Thymus (tissue), 11 donors: ENCODE measurements around the gene CPA5. TPM values are rescaled to one million over a fixed set of nuclear protein-coding genes. Genes with fewer than 3 reads are reported as not detected.

Experiments used
- DNase-seq, 9 donors: peaks; one replicate each; pipeline ENCODE4 v3.0.0-alpha.2; 2013; ENCODE audit warnings: low spot score in 9 of 9, low read depth in 6 of 9, missing footprints in 1 of 9
- H3K27ac ChIP-seq, 2 donors: one replicate each; pipeline ENCODE4 v1.5.1; 2013; ENCODE audit warnings: control low read depth in 1 of 2, low read depth in 1 of 2, low read length in 1 of 2, mild to moderate bottlenecking in 1 of 2, moderate library complexity in 1 of 2
- H3K27me3 ChIP-seq, 2 donors: one replicate each; pipeline ENCODE4 v1.5.1; 2013; ENCODE audit warnings: low read length in 1 of 2; ENCODE audit not compliant: control insufficient read depth in 2 of 2, insufficient read depth in 1 of 2
- H3K36me3 ChIP-seq, 2 donors: one replicate each; pipeline ENCODE4 v1.5.1; 2013; ENCODE audit warnings: low read length in 1 of 2, mild to moderate bottlenecking in 1 of 2, moderate library complexity in 1 of 2; ENCODE audit not compliant: control insufficient read depth in 2 of 2, insufficient read depth in 2 of 2
- H3K4me1 ChIP-seq, 2 donors: one replicate each; pipeline ENCODE4 v1.5.1; 2013; ENCODE audit warnings: low read length in 2 of 2; ENCODE audit not compliant: control insufficient read depth in 2 of 2, insufficient read depth in 2 of 2
- H3K4me3 ChIP-seq, 2 donors: one replicate each; pipeline ENCODE4 v1.5.1; 2013; ENCODE audit warnings: low read length in 2 of 2, control low read depth in 1 of 2, mild to moderate bottlenecking in 1 of 2
- H3K9me3 ChIP-seq, 2 donors: one replicate each; pipeline ENCODE4 v1.5.1; 2013; ENCODE audit warnings: low read length in 1 of 2, mild to moderate bottlenecking in 1 of 2; ENCODE audit not compliant: control insufficient read depth in 2 of 2, insufficient read depth in 1 of 2
- WGBS: extraction: QIAGEN DNeasy Blood & Tissue Kit; methylation state at CpG from one replicate; pipeline ENCODE4 v1.1.7; 2013; 5-methylcytosine and 5-hydroxymethylcytosine counted together
- polyA plus RNA-seq: library from polyadenylated mRNA; stranded (reverse); fragments of 200-250 nt; gene quantifications from one replicate; pipeline ENCODE4 v1.2.3, GENCODE V29; 2013
- total RNA-seq: library from RNA; stranded (reverse); fragments of 120-200 nt; gene quantifications from one replicate; pipeline ENCODE4 v1.2.4, GENCODE V29; 2013
- donor health status: healthy.

The CPA5 gene
- total and polyA plus RNA-seq, 2 donors: 6.7 to 17.2 TPM

- Histone ChIP-seq H3K27ac (no peak overlapping the region), H3K27me3 (no peaks in the 10 kb centered on the region), H3K4me1 (no peaks in the 10 kb centered on the region), H3K36me3 (no peaks in the 10 kb centered on the region), H3K9me3 (no peaks in the 10 kb centered on the region), H3K4me3 (no peak overlapping the region)
- no peak for DNase-seq
- WGBS: 96% methylated on average over 7 of the region's 7 CpGs
Observed at GRCh38 chr7:130322615-130323014, 22.0 kb upstream of the CPA5 start.

GRCh38 chr7:130324306-130324943 is 20.2 kb upstream of the CPA5 start:
- Histone ChIP-seq H3K27ac (no peak overlapping the region), H3K27me3 (no peaks in the 10 kb centered on the region), H3K4me3 (no peak overlapping the region), H3K36me3 (no peaks in the 10 kb centered on the region), H3K4me1 (no peaks in the 10 kb centered on the region), H3K9me3 (no peaks in the 10 kb centered on the region)
- DNase-seq: no peak
- WGBS: 97% methylated on average over 10 of the region's 10 CpGs

- Histone ChIP-seq H3K27me3 (no peaks in the 10 kb centered on the region), H3K27ac (no peak overlapping the region), H3K9me3 (no peaks in the 10 kb centered on the region), H3K4me3 (no peak overlapping the region), H3K36me3 (no peaks in the 10 kb centered on the region), H3K4me1 (no peaks in the 10 kb centered on the region)
- DNase-seq: no peak
- WGBS: 76% methylated on average over 3 of the region's 3 CpGs
Observed at GRCh38 chr7:130329681-130330080, 14.9 kb upstream of the CPA5 start.

GRCh38 chr7:130332259-130333053 is 12.2 kb upstream of the CPA5 start:
- no peak overlapping the region for H3K4me3 ChIP-seq
- H3K36me3 ChIP-seq: no peaks in the 10 kb centered on the region
- H3K4me1 ChIP-seq: no peaks in the 10 kb centered on the region
- H3K27me3 ChIP-seq: no peaks in the 10 kb centered on the region
- H3K9me3 ChIP-seq: no peaks in the 10 kb centered on the region
- WGBS: 98% methylated on average over 4 of the region's 4 CpGs
- H3K27ac ChIP-seq: no peak overlapping the region
- DNase-seq: no peak

GRCh38 chr7:130333832-130334231 is 10.8 kb upstream of the CPA5 start:
- no peak overlapping the region for H3K4me3 ChIP-seq
- H3K36me3 ChIP-seq: no peaks in the 10 kb centered on the region
- H3K4me1 ChIP-seq: no peaks in the 10 kb centered on the region
- no peak for DNase-seq
- H3K9me3 ChIP-seq: no peaks in the 10 kb centered on the region
- WGBS: 95% methylated on average over 2 of the region's 2 CpGs
- H3K27me3 ChIP-seq: no peaks in the 10 kb centered on the region
- H3K27ac ChIP-seq: no peak overlapping the region

GRCh38 chr7:130334274-130334673 is 10.3 kb upstream of the CPA5 start:
- Histone ChIP-seq H3K9me3 (no peaks in the 10 kb centered on the region), H3K4me1 (no peaks in the 10 kb centered on the region), H3K27me3 (no peaks in the 10 kb centered on the region), H3K4me3 (no peak overlapping the region), H3K36me3 (no peaks in the 10 kb centered on the region), H3K27ac (no peak overlapping the region)
- WGBS: 96% methylated on average over 6 of the region's 6 CpGs
- no peak for DNase-seq

- Histone ChIP-seq H3K27ac (no peak overlapping the region), H3K9me3 (no peaks in the 10 kb centered on the region), H3K36me3 (no peaks in the 10 kb centered on the region), H3K4me3 (no peak overlapping the region), H3K27me3 (no peaks in the 10 kb centered on the region), H3K4me1 (no peaks in the 10 kb centered on the region)
- no peak for DNase-seq
- 89% methylated on average over 6 of the region's 6 CpGs for WGBS
Observed at GRCh38 chr7:130337410-130337971, 7.1 kb upstream of the CPA5 start.

- no peaks in the 10 kb centered on the region for H3K9me3 ChIP-seq
- H3K27me3 ChIP-seq: no peaks in the 10 kb centered on the region
- no peaks in the 10 kb centered on the region for H3K4me1 ChIP-seq
- H3K36me3 ChIP-seq: no peaks in the 10 kb centered on the region
- H3K4me3 ChIP-seq: no peak overlapping the region
- no peak overlapping the region for H3K27ac ChIP-seq
- DNase-seq: no peak
- 94% methylated on average over 3 of the region's 3 CpGs for WGBS
Observed at GRCh38 chr7:130338233-130338632, 6.4 kb upstream of the CPA5 start.

- no peaks in the 10 kb centered on the region for H3K9me3 ChIP-seq
- WGBS: 99% methylated on average over 4 of the region's 4 CpGs
- no peak for DNase-seq
- H3K4me3 ChIP-seq: no peak overlapping the region
- H3K27ac ChIP-seq: no peak overlapping the region
- H3K36me3 ChIP-seq: no peaks in the 10 kb centered on the region
- no peaks in the 10 kb centered on the region for H3K27me3 ChIP-seq
- H3K4me1 ChIP-seq: peaks cover 0 to 4% of the 10 kb centered on the region in 2 donors
Observed at GRCh38 chr7:130341882-130342281, 2.7 kb upstream of the CPA5 start.
